CD14-positive monocyte (primary cell): Measurements from ENCODE around the gene RECK. TPM values are rescaled to one million over a fixed set of nuclear protein-coding genes. Genes with fewer than 3 reads are reported as not detected.
A peak's percentile ranks its signal among the peaks of the same experiment; 100 is the strongest.

Experiments used
- DNase-seq, 3 donors: peaks; one replicate each; pipeline ENCODE4 v3.0.0-alpha.2; 2011 to 2022
- H2AFZ ChIP-seq: 2 replicates; pipeline ENCODE4 v1.6.0; 2012; ENCODE audit warnings: mild to moderate bottlenecking, low read depth, low read length, inconsistent platforms; ENCODE audit not compliant: insufficient read depth, poor library complexity, severe bottlenecking
- H3K27ac ChIP-seq, 2 donors: 1 replicate in 1 of 2; 2 replicates in 1 of 2; pipeline ENCODE4 v1.5.1; 2012 to 2013; ENCODE audit warnings: low read length in 2 of 2, control low read depth in 1 of 2, inconsistent platforms in 1 of 2, low read depth in 1 of 2, mild to moderate bottlenecking in 1 of 2
- H3K27me3 ChIP-seq, 2 donors: one replicate each; pipeline versions ENCODE4 v1.6.0 to v1.6.1; 2011 to 2013; ENCODE audit warnings: low read length in 2 of 2; ENCODE audit not compliant: control insufficient read depth in 2 of 2, insufficient read depth in 2 of 2
- H3K36me3 ChIP-seq, 2 donors: replicated peaks in 1 of 2; 1 replicate in 1 of 2; 2 replicates in 1 of 2; pipeline versions ENCODE4 v1.5.1 to v1.6.1; 2012 to 2013; ENCODE audit warnings: low read length in 2 of 2, control low read depth in 1 of 2, inconsistent platforms in 1 of 2, mild to moderate bottlenecking in 1 of 2; ENCODE audit not compliant: insufficient read depth in 2 of 2, control insufficient read depth in 1 of 2
- H3K4me1 ChIP-seq, 2 donors: 1 replicate in 1 of 2; 2 replicates in 1 of 2; pipeline versions ENCODE4 v1.5.1 to v1.6.1; 2012 to 2013; ENCODE audit warnings: low read length in 2 of 2, control low read depth in 1 of 2, inconsistent platforms in 1 of 2, mild to moderate bottlenecking in 1 of 2, moderate library complexity in 1 of 2; ENCODE audit not compliant: insufficient read depth in 2 of 2, control insufficient read depth in 1 of 2
- H3K4me2 ChIP-seq: replicated peaks from 2 replicates; pipeline ENCODE3; 2012; ENCODE audit warnings: low read length, moderate library complexity, mild to moderate bottlenecking; ENCODE audit not compliant: poor library complexity, severe bottlenecking; ENCODE audit errors: extremely low read depth
- H3K4me3 ChIP-seq, 3 experiments: fragments of 200-600 bp in 1 of 3; sonication (generic) in 1 of 3; replicated peaks in 1 of 3; 1 replicate in 2 of 3; 2 replicates in 1 of 3; pipeline ENCODE4 v1.5.1; 2011 to 2013; ENCODE audit warnings: low read length in 3 of 3, mild to moderate bottlenecking in 3 of 3, control low read depth in 2 of 3, low read depth in 2 of 3, inconsistent platforms in 1 of 3, moderate library complexity in 1 of 3
- H3K79me2 ChIP-seq: 2 replicates; pipeline ENCODE4 v1.6.0; 2012; ENCODE audit warnings: mild to moderate bottlenecking, control low read depth, inconsistent platforms, low read length, moderate library complexity; ENCODE audit not compliant: insufficient read depth
- H3K9ac ChIP-seq: 2 replicates; pipeline ENCODE4 v1.6.0; 2017; ENCODE audit warnings: low read length, mild to moderate bottlenecking; ENCODE audit not compliant: insufficient read depth, poor library complexity, severe bottlenecking
- H3K9me3 ChIP-seq, 2 donors: replicated peaks in 1 of 2; 1 replicate in 1 of 2; 2 replicates in 1 of 2; pipeline versions ENCODE4 v1.5.1 to v1.6.1; 2012 to 2013; ENCODE audit warnings: low read length in 2 of 2, control low read depth in 1 of 2; ENCODE audit not compliant: control insufficient read depth in 1 of 2, insufficient read depth in 1 of 2
- H4K20me1 ChIP-seq: 2 replicates; pipeline ENCODE4 v1.6.0; 2012; ENCODE audit warnings: mild to moderate bottlenecking, low read length, control low read depth, moderate library complexity; ENCODE audit not compliant: insufficient read depth
- H3K27ac Mint-ChIP-seq, 7 donors: one replicate each; pipeline ENCODE4 v1.8.0; 2020; ENCODE audit warnings: mild to moderate bottlenecking in 7 of 7, mixed read lengths in 7 of 7, moderate library complexity in 6 of 7, inconsistent platforms in 2 of 7
- H3K27me3 Mint-ChIP-seq, 3 donors: one replicate each; pipeline ENCODE4 v1.8.0; 2021 to 2022; ENCODE audit warnings: low read depth in 3 of 3, mild to moderate bottlenecking in 3 of 3, mixed read lengths in 3 of 3, moderate library complexity in 3 of 3, inconsistent platforms in 1 of 3
- H3K36me3 Mint-ChIP-seq, 2 donors: one replicate each; pipeline ENCODE4 v1.8.0; 2020; ENCODE audit warnings: mixed read lengths in 2 of 2, inconsistent platforms in 1 of 2, mild to moderate bottlenecking in 1 of 2
- H3K4me1 Mint-ChIP-seq: one replicate; pipeline ENCODE4 v1.8.0; 2020; ENCODE audit warnings: mild to moderate bottlenecking, mixed read lengths
- H3K4me3 Mint-ChIP-seq, 2 donors: one replicate each; pipeline ENCODE4 v1.8.0; 2020; ENCODE audit warnings: mild to moderate bottlenecking in 2 of 2, mixed read lengths in 2 of 2, moderate library complexity in 1 of 2
- H3K9me3 Mint-ChIP-seq, 7 donors: one replicate each; pipeline ENCODE4 v1.8.0; 2020 to 2022; ENCODE audit warnings: mixed read lengths in 7 of 7, mild to moderate bottlenecking in 6 of 7, moderate library complexity in 6 of 7, inconsistent platforms in 2 of 7
- whole genome bisulfite sequencing: methylation state at CpG from one replicate; pipeline ENCODE4 v1.1.5; 2013; ENCODE audit warnings: missing lambda C conversion rate; ENCODE audit not compliant: insufficient coverage; 5-methylcytosine and 5-hydroxymethylcytosine counted together
- intact Hi-C, 2 donors: fragments of 100-400 bp; cut with micrococcal nuclease; formaldehyde crosslinking; loops; one replicate each; pipeline versions ENCODE4 v1.15.0 to v1.15.1; 2023
- polyA plus RNA-seq, 3 donors: library from polyadenylated mRNA; depleted of rRNA in 1 of 3; unstranded in 2 of 3; stranded (reverse) in 1 of 3; fragments of 300-500 nt in 2 of 3; fragments of >200 nt in 1 of 3; fragmentation: Illumina TruSeq in 2 of 3; gene quantifications; 1 replicate in 2 of 3; 2 replicates in 1 of 3; pipeline ENCODE4 v1.2.3, GENCODE V29; 2012 to 2021
- TF ChIP-seq, protein P1 (sequence below): fragments of 200-600 bp; IDR thresholded peaks from one replicate; pipeline ENCODE4 v1.8.0; 2022; ENCODE audit warnings: antibody characterized with exemption, mild to moderate bottlenecking

RECK gene
- polyA plus RNA-seq, 3 donors, result 5.0 to 5.2 (median 5.1) TPM

DNA sequence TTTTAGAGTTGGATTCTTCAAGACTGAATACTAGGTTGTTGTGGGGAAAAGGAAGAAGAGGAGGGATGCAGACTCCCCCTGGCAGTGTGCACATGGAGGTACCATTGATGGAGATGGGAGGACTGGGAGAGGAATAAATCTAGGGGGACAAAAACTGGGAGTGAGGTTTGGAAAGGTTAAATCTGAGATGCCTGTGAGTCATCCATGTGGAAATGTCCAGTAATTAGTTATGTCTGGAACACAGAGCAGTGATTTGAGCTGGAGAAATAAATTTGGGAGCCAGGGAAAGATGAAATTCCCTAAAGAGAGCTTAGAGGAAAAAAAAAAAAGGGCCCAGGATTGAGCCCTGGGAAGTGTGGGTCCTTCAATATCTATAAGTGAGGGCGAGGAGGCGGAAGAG lies 124.5 kb downstream of the RECK start:
- intact Hi-C loops, result loop anchor here (10.0 kb wide), 1 partner anchor 126 kb away; the partner anchor contains the start of gene RECK (in 2 of the 2)
- Histone ChIP-seq H3K4me2 (no peak overlapping the region), H3K27ac (no peak overlapping the region), H4K20me1 (peaks cover 9% of the 10 kb centered on the region), H3K27me3 (no peaks in the 10 kb centered on the region), H3K79me2 (peaks cover 17% of the 10 kb centered on the region), H3K9ac (no peak overlapping the region), H3K36me3 (peaks cover 46 to 61% of the 10 kb centered on the region in 2 donors), H3K4me1 (peaks cover 24 to 39% of the 10 kb centered on the region in 2 donors), H3K4me3 (no peak overlapping the region), H2AFZ (no peak overlapping the region), H3K9me3 (no peaks in the 10 kb centered on the region)
- Mint-ChIP-seq H3K4me3 (no peak overlapping the region), H3K27ac (peak overlapping the region in 6 of 7 donors; percentile 7 to 70 (median 52)), H3K4me1 (peaks cover 32% of the 10 kb centered on the region), H3K9me3 (peaks cover 0 to 3% (median 1%) of the 10 kb centered on the region in 7 donors), H3K27me3 (peaks cover 0 to 2% (median 0%) of the 10 kb centered on the region in 3 donors), H3K36me3 (peaks cover 61 to 71% of the 10 kb centered on the region in 2 donors)
- DNase-seq, result no peak
- TF ChIP-seq, protein P1, sequence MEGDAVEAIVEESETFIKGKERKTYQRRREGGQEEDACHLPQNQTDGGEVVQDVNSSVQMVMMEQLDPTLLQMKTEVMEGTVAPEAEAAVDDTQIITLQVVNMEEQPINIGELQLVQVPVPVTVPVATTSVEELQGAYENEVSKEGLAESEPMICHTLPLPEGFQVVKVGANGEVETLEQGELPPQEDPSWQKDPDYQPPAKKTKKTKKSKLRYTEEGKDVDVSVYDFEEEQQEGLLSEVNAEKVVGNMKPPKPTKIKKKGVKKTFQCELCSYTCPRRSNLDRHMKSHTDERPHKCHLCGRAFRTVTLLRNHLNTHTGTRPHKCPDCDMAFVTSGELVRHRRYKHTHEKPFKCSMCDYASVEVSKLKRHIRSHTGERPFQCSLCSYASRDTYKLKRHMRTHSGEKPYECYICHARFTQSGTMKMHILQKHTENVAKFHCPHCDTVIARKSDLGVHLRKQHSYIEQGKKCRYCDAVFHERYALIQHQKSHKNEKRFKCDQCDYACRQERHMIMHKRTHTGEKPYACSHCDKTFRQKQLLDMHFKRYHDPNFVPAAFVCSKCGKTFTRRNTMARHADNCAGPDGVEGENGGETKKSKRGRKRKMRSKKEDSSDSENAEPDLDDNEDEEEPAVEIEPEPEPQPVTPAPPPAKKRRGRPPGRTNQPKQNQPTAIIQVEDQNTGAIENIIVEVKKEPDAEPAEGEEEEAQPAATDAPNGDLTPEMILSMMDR, result no peak
- WGBS, result 100% methylated on average over 2 of the region's 2 CpGs

GRCh38 chr9:36162211-36162738 lies 125.6 kb downstream of the RECK start:
- Mint-ChIP-seq H3K27me3 (peaks cover 0 to 4% (median 0%) of the 10 kb centered on the region in 3 donors), H3K4me1 (peaks cover 40% of the 10 kb centered on the region), H3K4me3 (no peak overlapping the region), H3K36me3 (peaks cover 55 to 64% of the 10 kb centered on the region in 2 donors), H3K27ac (peak overlapping the region in 4 of 7 donors; percentile 41 to 70 (median 56)), H3K9me3 (peaks cover 0 to 2% (median 0%) of the 10 kb centered on the region in 7 donors)
- H3K4me1 ChIP-seq, result peaks cover 32 to 46% of the 10 kb centered on the region in 2 donors
- 97% methylated on average over 16 of the region's 17 CpGs for WGBS
- H4K20me1 ChIP-seq, result peaks cover 9% of the 10 kb centered on the region
- no peak overlapping the region for H3K27ac ChIP-seq
- intact Hi-C loops, result loop anchor here (10.0 kb wide), 1 partner anchor 127 kb away; the partner anchor contains the start of gene RECK (in 2 of the 2)
- no peak for DNase-seq
- H2AFZ ChIP-seq, result no peak overlapping the region
- no peak overlapping the region for H3K4me2 ChIP-seq
- TF ChIP-seq, protein P1, result no peak
- peaks cover 11% of the 10 kb centered on the region for H3K79me2 ChIP-seq
- H3K9me3 ChIP-seq, result no peaks in the 10 kb centered on the region
- H3K9ac ChIP-seq, result no peak overlapping the region
- no peak overlapping the region for H3K4me3 ChIP-seq
- H3K27me3 ChIP-seq, result no peaks in the 10 kb centered on the region
- peaks cover 39 to 55% of the 10 kb centered on the region in 2 donors for H3K36me3 ChIP-seq
